CD14-positive monocyte (primary cell): Measurements from ENCODE around the gene TTLL11. TPM values are rescaled to one million over a fixed set of nuclear protein-coding genes. Genes with fewer than 3 reads are reported as not detected.
A peak's percentile ranks its signal among the peaks of the same experiment; 100 is the strongest.

Experiments
- DNase-seq, 3 donors: peaks; one replicate each; pipeline ENCODE4 v3.0.0-alpha.2; 2011 to 2022
- H2AFZ ChIP-seq: 2 replicates; pipeline ENCODE4 v1.6.0; 2012; ENCODE audit warnings: mild to moderate bottlenecking, low read depth, low read length, inconsistent platforms; ENCODE audit not compliant: insufficient read depth, poor library complexity, severe bottlenecking
- H3K27ac ChIP-seq, 2 donors: 1 replicate in 1 of 2; 2 replicates in 1 of 2; pipeline ENCODE4 v1.5.1; 2012 to 2013; ENCODE audit warnings: low read length in 2 of 2, control low read depth in 1 of 2, inconsistent platforms in 1 of 2, low read depth in 1 of 2, mild to moderate bottlenecking in 1 of 2
- H3K27me3 ChIP-seq, 2 donors: one replicate each; pipeline versions ENCODE4 v1.6.0 to v1.6.1; 2011 to 2013; ENCODE audit warnings: low read length in 2 of 2; ENCODE audit not compliant: control insufficient read depth in 2 of 2, insufficient read depth in 2 of 2
- H3K36me3 ChIP-seq, 2 donors: replicated peaks in 1 of 2; 1 replicate in 1 of 2; 2 replicates in 1 of 2; pipeline versions ENCODE4 v1.5.1 to v1.6.1; 2012 to 2013; ENCODE audit warnings: low read length in 2 of 2, control low read depth in 1 of 2, inconsistent platforms in 1 of 2, mild to moderate bottlenecking in 1 of 2; ENCODE audit not compliant: insufficient read depth in 2 of 2, control insufficient read depth in 1 of 2
- H3K4me1 ChIP-seq, 2 donors: 1 replicate in 1 of 2; 2 replicates in 1 of 2; pipeline versions ENCODE4 v1.5.1 to v1.6.1; 2012 to 2013; ENCODE audit warnings: low read length in 2 of 2, control low read depth in 1 of 2, inconsistent platforms in 1 of 2, mild to moderate bottlenecking in 1 of 2, moderate library complexity in 1 of 2; ENCODE audit not compliant: insufficient read depth in 2 of 2, control insufficient read depth in 1 of 2
- H3K4me2 ChIP-seq: replicated peaks from 2 replicates; pipeline ENCODE3; 2012; ENCODE audit warnings: low read length, moderate library complexity, mild to moderate bottlenecking; ENCODE audit not compliant: poor library complexity, severe bottlenecking; ENCODE audit errors: extremely low read depth
- H3K4me3 ChIP-seq, 3 experiments: fragments of 200-600 bp in 1 of 3; sonication (generic) in 1 of 3; replicated peaks in 1 of 3; 1 replicate in 2 of 3; 2 replicates in 1 of 3; pipeline ENCODE4 v1.5.1; 2011 to 2013; ENCODE audit warnings: low read length in 3 of 3, mild to moderate bottlenecking in 3 of 3, control low read depth in 2 of 3, low read depth in 2 of 3, inconsistent platforms in 1 of 3, moderate library complexity in 1 of 3
- H3K79me2 ChIP-seq: 2 replicates; pipeline ENCODE4 v1.6.0; 2012; ENCODE audit warnings: mild to moderate bottlenecking, control low read depth, inconsistent platforms, low read length, moderate library complexity; ENCODE audit not compliant: insufficient read depth
- H3K9ac ChIP-seq: 2 replicates; pipeline ENCODE4 v1.6.0; 2017; ENCODE audit warnings: low read length, mild to moderate bottlenecking; ENCODE audit not compliant: insufficient read depth, poor library complexity, severe bottlenecking
- H3K9me3 ChIP-seq, 2 donors: replicated peaks in 1 of 2; 1 replicate in 1 of 2; 2 replicates in 1 of 2; pipeline versions ENCODE4 v1.5.1 to v1.6.1; 2012 to 2013; ENCODE audit warnings: low read length in 2 of 2, control low read depth in 1 of 2; ENCODE audit not compliant: control insufficient read depth in 1 of 2, insufficient read depth in 1 of 2
- H4K20me1 ChIP-seq: 2 replicates; pipeline ENCODE4 v1.6.0; 2012; ENCODE audit warnings: mild to moderate bottlenecking, low read length, control low read depth, moderate library complexity; ENCODE audit not compliant: insufficient read depth
- H3K27ac Mint-ChIP-seq, 7 donors: one replicate each; pipeline ENCODE4 v1.8.0; 2020; ENCODE audit warnings: mild to moderate bottlenecking in 7 of 7, mixed read lengths in 7 of 7, moderate library complexity in 6 of 7, inconsistent platforms in 2 of 7
- H3K27me3 Mint-ChIP-seq, 3 donors: one replicate each; pipeline ENCODE4 v1.8.0; 2021 to 2022; ENCODE audit warnings: low read depth in 3 of 3, mild to moderate bottlenecking in 3 of 3, mixed read lengths in 3 of 3, moderate library complexity in 3 of 3, inconsistent platforms in 1 of 3
- H3K36me3 Mint-ChIP-seq, 2 donors: one replicate each; pipeline ENCODE4 v1.8.0; 2020; ENCODE audit warnings: mixed read lengths in 2 of 2, inconsistent platforms in 1 of 2, mild to moderate bottlenecking in 1 of 2
- H3K4me1 Mint-ChIP-seq: one replicate; pipeline ENCODE4 v1.8.0; 2020; ENCODE audit warnings: mild to moderate bottlenecking, mixed read lengths
- H3K4me3 Mint-ChIP-seq, 2 donors: one replicate each; pipeline ENCODE4 v1.8.0; 2020; ENCODE audit warnings: mild to moderate bottlenecking in 2 of 2, mixed read lengths in 2 of 2, moderate library complexity in 1 of 2
- H3K9me3 Mint-ChIP-seq, 7 donors: one replicate each; pipeline ENCODE4 v1.8.0; 2020 to 2022; ENCODE audit warnings: mixed read lengths in 7 of 7, mild to moderate bottlenecking in 6 of 7, moderate library complexity in 6 of 7, inconsistent platforms in 2 of 7
- CTCF ChIP-seq: fragments of 200-600 bp; IDR thresholded peaks from one replicate; pipeline ENCODE4 v1.8.0; 2022; ENCODE audit warnings: antibody characterized with exemption, mild to moderate bottlenecking
- WGBS: methylation state at CpG from one replicate; pipeline ENCODE4 v1.1.5; 2013; ENCODE audit warnings: missing lambda C conversion rate; ENCODE audit not compliant: insufficient coverage; 5-methylcytosine and 5-hydroxymethylcytosine counted together
- intact Hi-C, 2 donors: fragments of 100-400 bp; cut with micrococcal nuclease; formaldehyde crosslinking; loops; one replicate each; pipeline versions ENCODE4 v1.15.0 to v1.15.1; 2023
- polyA minus RNA-seq: library from RNA; depleted of rRNA, polyadenylated mRNA; stranded (reverse); fragments of >200 nt; gene quantifications from 2 replicates; pipeline ENCODE4 v1.2.3, GENCODE V29; 2012
- polyA plus RNA-seq, 3 donors: library from polyadenylated mRNA; depleted of rRNA in 1 of 3; unstranded in 2 of 3; stranded (reverse) in 1 of 3; fragments of 300-500 nt in 2 of 3; fragments of >200 nt in 1 of 3; fragmentation: Illumina TruSeq in 2 of 3; gene quantifications; 1 replicate in 2 of 3; 2 replicates in 1 of 3; pipeline ENCODE4 v1.2.3, GENCODE V29; 2012 to 2021
- total RNA-seq, 12 experiments: library from RNA in 1 of 12; stranded (reverse) in 1 of 12; fragments of 120-200 nt in 1 of 12; gene quantifications; one replicate each; pipeline ENCODE4 v1.2.4 and lab custom pipeline; 2013 to 2026; ENCODE audit warnings: mixed read lengths in 6 of 12, inconsistent platforms in 1 of 12

TTLL11 gene
- 2.8 TPM for total RNA-seq (2013)
- 1 to 10 TPM; 2.9 to 3.5 (median 3.1) TPM for polyA plus RNA-seq
- polyA minus RNA-seq, result 2.2 and 2.9 TPM in 2 replicates
- 1.1 to 6.3 (median 2.7) reads per million in 11 experiments for total RNA-seq (lab: John Stamatoyannopoulos, UW)

- peak within 1 kb of the TSS in 1 of 2 donors; percentile 34 for H3K27ac ChIP-seq
- WGBS, result under 1% methylated on average over 98 of the region's 98 CpGs
These were observed at the start of gene TTLL11 for GRCh38 chr9:122092611-122093506. TSS of gene TTLL11 (minus strand) at chr9:122093308. CDS start at chr9:122093148, 160 bp downstream.

More at GRCh38 chr9:122092611-122093506, at the start of gene TTLL11:
- intact Hi-C loops, result loop anchor here (5.0 to 10.0 kb wide), 5 partner anchors 64 to 1518 kb away; partner anchors contain the start of genes MRRF (in 2 of the 2), RBM18 (in 2 of the 2), MORN5 (in 1 of the 2) and NDUFA8 (in 1 of the 2)
- Histone ChIP-seq H3K4me1 (peaks cover 26 to 29% of the 10 kb centered on the region in 2 donors), H3K36me3 (no peaks in the 10 kb centered on the region), H3K27me3 (peaks cover 0 to 8% of the 10 kb centered on the region in 2 donors), H3K79me2 (peaks cover 15% of the 10 kb centered on the region), H3K4me2 (peak within 1 kb of the TSS; percentile 95), H4K20me1 (peaks cover 12% of the 10 kb centered on the region), H3K4me3 (peak within 1 kb of the TSS; percentile 59 to 83 (median 69)), H2AFZ (peak within 1 kb of the TSS; percentile 88), H3K9me3 (no peaks in the 10 kb centered on the region), H3K9ac (peak within 1 kb of the TSS; percentile 75)
- TF ChIP-seq CTCF, result no peak
- Mint-ChIP-seq H3K27ac (peak within 1 kb of the TSS in 6 of 7 donors; percentile 30 to 89 (median 63)), H3K4me3 (peak within 1 kb of the TSS; percentile 83 to 95), H3K36me3 (peaks cover 2 to 7% of the 10 kb centered on the region in 2 donors), H3K9me3 (peaks cover 0 to 5% (median 0%) of the 10 kb centered on the region in 7 donors), H3K27me3 (peaks cover 10 to 20% (median 19%) of the 10 kb centered on the region in 3 donors), H3K4me1 (peaks cover 43% of the 10 kb centered on the region)
- DNase-seq, result peak; percentile 93 to 96 (median 95)
